Hepatocyte (in vitro differentiated cells): ENCODE data around the gene FICD.

ENCODE experiments used
- CTCF ChIP-seq: fragments of 200-600 bp; sonication (generic); IDR thresholded peaks from 2 replicates; pipeline ENCODE4 v1.5.1; 2016; ENCODE audit warnings: antibody characterized with exemption, mild to moderate bottlenecking; ENCODE audit not compliant: poor library complexity
- EZH2 ChIP-seq: fragments of 200-600 bp; sonication (generic); IDR thresholded peaks from 2 replicates; pipeline ENCODE4 v1.6.1; 2016; ENCODE audit warnings: antibody characterized with exemption, mild to moderate bottlenecking, borderline replicate concordance
- EZH2phosphoT487 ChIP-seq: fragments of 200-600 bp; sonication (generic); IDR thresholded peaks from one replicate; pipeline ENCODE4 v1.6.1; 2018; ENCODE audit warnings: antibody characterized with exemption, mild to moderate bottlenecking, low read depth, moderate library complexity; ENCODE audit not compliant: unreplicated experiment, severe bottlenecking

GRCh38 chr12:108568338-108569154, 53.5 kb downstream of the FICD start:
- TF ChIP-seq CTCF (no peak), EZH2 (no peak), EZH2phosphoT487 (no peak)
